Neural cell (in vitro differentiated cells): ENCODE measurements around the gene UGGT2. TPM values are rescaled to one million over a fixed set of nuclear protein-coding genes. Genes with fewer than 3 reads are reported as not detected.

Experiments used
- H2AFZ ChIP-seq: fragments of 200-600, 300-800 bp; sonication (generic), shearing (Covaris generic); 2 replicates; pipeline ENCODE4 v1.6.0; 2014; ENCODE audit warnings: low read depth, mild to moderate bottlenecking, antibody characterized with exemption, low read length, moderate library complexity
- H3F3A ChIP-seq: fragments of 200-600 bp; shearing (Covaris generic); 2 replicates; pipeline ENCODE4 v1.6.1; 2016; ENCODE audit warnings: mild to moderate bottlenecking, moderate library complexity, mixed read lengths, antibody characterized with exemption, low read length; ENCODE audit not compliant: insufficient read depth, poor library complexity, severe bottlenecking
- H3K27ac ChIP-seq: fragments of 200-600, 300-800 bp; sonication (generic), shearing (Covaris generic); 2 replicates; pipeline ENCODE4 v1.5.1; 2014; ENCODE audit warnings: mild to moderate bottlenecking, low read length, moderate library complexity
- H3K27me3 ChIP-seq: fragments of 300-800, 200-600 bp; sonication (generic), shearing (Covaris generic); 2 replicates; pipeline ENCODE4 v1.6.0; 2014; ENCODE audit warnings: mild to moderate bottlenecking, low read depth, low read length, moderate library complexity; ENCODE audit not compliant: insufficient read depth
- H3K36me3 ChIP-seq: fragments of 300-800, 200-600 bp; sonication (generic), shearing (Covaris generic); 2 replicates; pipeline ENCODE4 v1.5.1; 2014; ENCODE audit warnings: mild to moderate bottlenecking, antibody characterized with exemption, low read length, moderate library complexity; ENCODE audit not compliant: insufficient read depth
- H3K4me2 ChIP-seq: fragments of 300-800, 200-600 bp; sonication (generic), shearing (Covaris generic); 2 replicates; pipeline ENCODE4 v1.6.0; 2014; ENCODE audit warnings: mild to moderate bottlenecking, low read length
- H3K4me3 ChIP-seq: fragments of 300-800, 200-600 bp; sonication (generic), shearing (Covaris generic); 2 replicates; pipeline ENCODE4 v1.5.1; 2014; ENCODE audit warnings: mild to moderate bottlenecking, low read length, moderate library complexity
- H3K79me2 ChIP-seq: fragments of 200-600 bp; shearing (Covaris generic); replicated peaks from 2 replicates; pipeline ENCODE4 v1.6.0; 2014; ENCODE audit warnings: mild to moderate bottlenecking, low read length, moderate library complexity; ENCODE audit not compliant: insufficient read depth
- H3K9ac ChIP-seq: fragments of 300-800, 200-600 bp; sonication (generic), shearing (Covaris generic); 2 replicates; pipeline ENCODE4 v1.6.1; 2016; ENCODE audit warnings: mild to moderate bottlenecking, low read length, mixed read lengths
- H3K9me2 ChIP-seq: fragments of 200-600 bp; shearing (Covaris generic); 2 replicates; pipeline ENCODE4 v1.6.1; 2016; ENCODE audit warnings: mild to moderate bottlenecking, low read length, mixed read lengths; ENCODE audit not compliant: insufficient read depth
- H3K9me3 ChIP-seq: fragments of 200-600, 300-800 bp; sonication (generic), shearing (Covaris generic); 2 replicates; pipeline ENCODE4 v1.6.1; 2016; ENCODE audit warnings: mild to moderate bottlenecking, mixed run types, low read length, moderate library complexity, mixed read lengths
- H4K20me1 ChIP-seq: fragments of 200-600 bp; shearing (Covaris generic); 2 replicates; pipeline ENCODE4 v1.6.1; 2016; ENCODE audit warnings: mild to moderate bottlenecking, mixed run types; ENCODE audit not compliant: insufficient read depth
- CTCF ChIP-seq: fragments of 450-650 bp; IDR thresholded peaks from 2 replicates; pipeline ENCODE4 v1.5.1; 2014; ENCODE audit warnings: antibody characterized with exemption, mild to moderate bottlenecking, moderate library complexity; ENCODE audit not compliant: poor library complexity, severe bottlenecking
- EP300 ChIP-seq: fragments of 450-650 bp; conservative IDR thresholded peaks from 2 replicates; pipeline ENCODE4 v1.6.1; 2014; ENCODE audit warnings: antibody characterized with exemption, mild to moderate bottlenecking, moderate library complexity; ENCODE audit not compliant: poor library complexity, severe bottlenecking
- EZH2 ChIP-seq: fragments of 200-600, 300-800 bp; shearing (Covaris generic), sonication (generic); IDR thresholded peaks from 2 replicates; pipeline ENCODE4 v1.6.1; 2014; ENCODE audit warnings: antibody characterized with exemption, low read length, borderline replicate concordance, mild to moderate bottlenecking; ENCODE audit not compliant: insufficient read depth, poor library complexity, severe bottlenecking
- MXI1 ChIP-seq: fragments of 450-650 bp; conservative IDR thresholded peaks from 2 replicates; pipeline ENCODE4 v1.6.1; 2014; ENCODE audit warnings: antibody characterized with exemption, mild to moderate bottlenecking; ENCODE audit not compliant: poor library complexity, severe bottlenecking
- POLR2AphosphoS5 ChIP-seq: IDR thresholded peaks from 2 replicates; pipeline ENCODE4 v1.6.1; 2012
- RAD21 ChIP-seq: fragments of 450-650 bp; conservative IDR thresholded peaks from 2 replicates; pipeline ENCODE4 v1.6.1; 2014; ENCODE audit warnings: antibody characterized with exemption, mild to moderate bottlenecking, moderate library complexity
- REST ChIP-seq: IDR thresholded peaks from 2 replicates; pipeline ENCODE4 v1.6.1; 2012; ENCODE audit warnings: borderline replicate concordance
- SMC3 ChIP-seq: fragments of 450-650 bp; conservative IDR thresholded peaks from 2 replicates; pipeline ENCODE4 v1.6.1; 2014; ENCODE audit warnings: antibody characterized with exemption, mild to moderate bottlenecking, moderate library complexity; ENCODE audit not compliant: poor library complexity
- TAF1 ChIP-seq: IDR thresholded peaks from 2 replicates; pipeline ENCODE4 v1.6.1; 2012; ENCODE audit warnings: low read depth
- polyA plus RNA-seq: library from polyadenylated mRNA; depleted of rRNA; stranded (reverse); fragments of >200 nt; gene quantifications from 2 replicates; pipeline ENCODE4 v1.2.3, GENCODE V29; 2014

Gene UGGT2
- polyA plus RNA-seq, 1 donor from 2014 or later = 35.3 TPM

- Histone ChIP-seq H3K27me3 (no peaks in the 10 kb centered on the region), H3K27ac (no peak overlapping the region), H3K4me3 (no peak overlapping the region), H2AFZ (no peak overlapping the region), H3K9me3 (no peaks in the 10 kb centered on the region), H3K4me2 (no peak overlapping the region), H3F3A (no peaks in the 10 kb centered on the region), H3K9me2 (no peaks in the 10 kb centered on the region), H4K20me1 (no peaks in the 10 kb centered on the region), H3K9ac (no peak overlapping the region), H3K36me3 (no peaks in the 10 kb centered on the region), H3K79me2 (peaks cover 4% of the 10 kb centered on the region)
- no peak for TF ChIP-seq EP300
- TF ChIP-seq RAD21 = no peak
Measured at GRCh38 chr13:96044238-96044637, 9.0 kb downstream of the UGGT2 start.

- no peaks in the 10 kb centered on the region for H3F3A ChIP-seq
- no peak overlapping the region for H3K4me3 ChIP-seq
- H3K36me3 ChIP-seq = no peaks in the 10 kb centered on the region
- H3K79me2 ChIP-seq = peaks cover 4% of the 10 kb centered on the region
- no peaks in the 10 kb centered on the region for H3K9me2 ChIP-seq
- no peak overlapping the region for H2AFZ ChIP-seq
- H4K20me1 ChIP-seq = no peaks in the 10 kb centered on the region
- H3K9ac ChIP-seq = no peak overlapping the region
- H3K27me3 ChIP-seq = no peaks in the 10 kb centered on the region
- no peak overlapping the region for H3K4me2 ChIP-seq
- TF ChIP-seq REST (no peak), MXI1 (no peak), CTCF (no peak)
- H3K27ac ChIP-seq = no peak overlapping the region
- no peaks in the 10 kb centered on the region for H3K9me3 ChIP-seq
Measured at GRCh38 chr13:96041326-96042110, 11.7 kb downstream of the UGGT2 start.

- no peaks in the 10 kb centered on the region for H3F3A ChIP-seq
- no peak overlapping the region for H3K27ac ChIP-seq
- H3K9me3 ChIP-seq = no peaks in the 10 kb centered on the region
- no peak overlapping the region for H3K4me3 ChIP-seq
- H3K79me2 ChIP-seq = no peaks in the 10 kb centered on the region
- no peaks in the 10 kb centered on the region for H3K9me2 ChIP-seq
- no peak overlapping the region for H2AFZ ChIP-seq
- no peaks in the 10 kb centered on the region for H3K36me3 ChIP-seq
- TF ChIP-seq MXI1 (no peak), REST (no peak), POLR2AphosphoS5 (no peak), EZH2 (no peak), RAD21 (no peak), CTCF (no peak), SMC3 (no peak), EP300 (no peak), TAF1 (no peak)
- no peaks in the 10 kb centered on the region for H4K20me1 ChIP-seq
- H3K27me3 ChIP-seq = no peaks in the 10 kb centered on the region
- no peak overlapping the region for H3K4me2 ChIP-seq
- H3K9ac ChIP-seq = no peak overlapping the region
Measured at GRCh38 chr13:96036515-96036914, 16.7 kb downstream of the UGGT2 start.
